GM12891 (cell line): ENCODE data around the gene TELO2.

Experiments
- POLR2A ChIP-seq: IDR thresholded peaks from 2 replicates; pipeline ENCODE4 v1.6.1; 2011; ENCODE audit warnings: low read depth, low read length, control low read depth
- POLR2AphosphoS5 ChIP-seq: IDR thresholded peaks from 2 replicates; pipeline ENCODE4 v1.6.1; 2011; ENCODE audit warnings: low read depth, low read length, control low read depth
- SPI1 ChIP-seq: IDR thresholded peaks from 2 replicates; pipeline ENCODE4 v1.6.1; 2011; ENCODE audit warnings: low read depth, low read length, control low read depth

- TF ChIP-seq POLR2A (no peak), SPI1 (no peak), POLR2AphosphoS5 (no peak)
These were observed 19.6 kb downstream of the TELO2 start for GRCh38 chr16:1512774-1513173.
